Stimulated activated naive CD8-positive, alpha-beta T cell treated with anti-CD3 and anti-CD28 coated beads, Interleukin-15, Interleukin-2, amounts not matched to agents 100 U/mL and 50 U/mL, for 24 hours (primary cell): ENCODE data around the gene ALOXE3.
"Not testable (repeated sequence)": the region's sequence is repeated elsewhere in the genome, so short reads cannot be mapped to it uniquely, and the experiment has no call there.

Experiments
- ATAC-seq: fragments of 150-1000 bp; cut with Tn5 transposase; one replicate; pipeline ENCODE4 v1.10.0; 2021
- DNase-seq: peaks from one replicate; pipeline ENCODE4 v3.0.0; 2021

ALOXE3 gene

DNA sequence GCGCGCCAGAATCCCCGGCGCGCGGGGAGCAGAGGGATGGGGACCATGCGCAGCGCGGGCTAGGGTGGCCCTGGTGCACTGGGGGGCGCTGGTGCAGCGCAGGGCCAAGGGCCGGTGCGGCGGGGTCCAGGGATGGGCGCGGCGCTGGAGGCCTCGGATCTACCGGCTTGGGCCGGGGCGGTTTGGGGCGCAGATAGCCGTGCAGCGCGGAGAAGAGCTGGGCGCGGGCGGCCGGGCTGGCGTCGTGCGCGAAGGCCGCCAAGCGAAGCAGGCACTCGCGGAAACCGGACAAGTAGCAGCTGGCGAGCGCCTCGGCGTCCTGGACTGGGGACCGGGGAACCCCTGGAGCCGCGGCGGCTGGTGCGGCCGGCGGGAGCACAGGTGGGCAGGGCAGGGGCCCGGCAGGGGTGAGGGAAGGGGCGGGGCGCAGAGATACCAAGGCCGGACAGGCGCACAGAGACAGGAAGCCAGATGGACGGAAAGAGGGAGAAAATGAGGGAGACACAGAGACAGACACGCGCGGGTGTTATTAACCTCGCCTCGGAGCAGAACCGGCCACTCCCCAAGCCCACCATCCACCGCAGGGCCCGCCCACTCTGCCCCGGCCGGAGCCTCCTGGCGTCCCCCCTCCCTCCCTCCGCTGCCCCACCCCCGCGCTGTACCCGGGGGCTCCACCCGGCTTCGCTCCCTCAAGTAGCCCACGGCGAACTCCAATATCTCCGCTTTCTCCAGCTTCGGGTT, 3.5 kb upstream of the ALOXE3 start:
- peak; percentile 26 for ATAC-seq

DNA sequence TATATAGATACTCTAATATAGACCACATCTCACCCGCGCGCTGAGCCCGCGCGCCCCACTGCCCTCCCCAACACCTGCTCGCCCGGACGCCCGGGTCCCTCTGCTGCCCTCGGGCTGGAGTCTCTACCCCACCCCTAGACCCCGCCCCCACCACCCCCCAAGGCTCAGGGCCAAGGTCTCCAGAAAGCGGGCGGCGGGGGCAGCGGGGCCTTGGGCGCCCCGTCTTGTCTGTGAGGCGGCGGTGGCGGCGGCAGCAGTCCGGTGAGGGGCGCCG, 3.0 kb upstream of the ALOXE3 start:
- DNase-seq (no peak), ATAC-seq (no peak)

More for the DNA sequence above, 3.5 kb upstream of the ALOXE3 start:
- peak; percentile 81 for DNase-seq

DNA sequence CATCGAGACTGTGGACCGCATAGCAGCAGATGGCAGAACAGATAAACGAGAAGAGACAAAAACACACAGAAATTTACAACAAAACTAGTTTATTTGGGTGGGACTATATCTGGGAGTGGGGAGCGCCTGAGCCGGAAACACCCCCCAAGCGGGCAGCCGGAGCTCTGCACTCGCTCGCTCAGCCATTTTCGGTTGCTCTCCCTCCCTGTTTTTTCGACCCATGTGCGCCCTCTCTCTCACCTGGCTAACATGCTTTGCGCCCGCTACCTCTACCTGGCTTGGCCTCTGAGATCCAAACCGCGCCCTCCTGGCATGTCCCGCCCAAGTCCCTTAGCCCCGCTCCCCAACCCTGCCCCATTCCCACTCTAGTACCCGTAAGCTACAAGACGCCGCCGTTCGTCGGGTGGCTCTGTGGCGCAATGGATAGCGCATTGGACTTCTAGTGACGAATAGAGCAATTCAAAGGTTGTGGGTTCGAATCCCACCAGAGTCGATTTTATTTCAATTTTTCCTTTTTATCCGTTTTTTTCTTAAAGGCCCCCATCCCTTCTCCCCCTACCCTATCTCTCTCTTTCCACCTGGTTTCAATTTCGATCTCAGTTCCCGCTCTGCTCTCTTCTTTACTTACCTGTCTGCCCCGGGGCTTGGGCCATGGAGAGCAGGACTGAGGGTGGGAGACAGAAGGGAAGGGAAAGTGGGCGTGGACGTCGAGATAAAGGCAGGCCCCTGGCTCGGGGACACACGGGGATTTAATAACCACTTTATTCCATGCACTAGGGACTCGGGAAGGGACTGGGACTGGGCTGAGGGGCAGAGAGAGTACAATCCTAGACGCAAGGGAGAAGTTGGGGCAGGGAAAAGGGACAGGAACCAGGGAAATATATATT, 2.4 kb upstream of the ALOXE3 start:
- DNase-seq, result peak; percentile 80
- ATAC-seq, result no peak

DNA sequence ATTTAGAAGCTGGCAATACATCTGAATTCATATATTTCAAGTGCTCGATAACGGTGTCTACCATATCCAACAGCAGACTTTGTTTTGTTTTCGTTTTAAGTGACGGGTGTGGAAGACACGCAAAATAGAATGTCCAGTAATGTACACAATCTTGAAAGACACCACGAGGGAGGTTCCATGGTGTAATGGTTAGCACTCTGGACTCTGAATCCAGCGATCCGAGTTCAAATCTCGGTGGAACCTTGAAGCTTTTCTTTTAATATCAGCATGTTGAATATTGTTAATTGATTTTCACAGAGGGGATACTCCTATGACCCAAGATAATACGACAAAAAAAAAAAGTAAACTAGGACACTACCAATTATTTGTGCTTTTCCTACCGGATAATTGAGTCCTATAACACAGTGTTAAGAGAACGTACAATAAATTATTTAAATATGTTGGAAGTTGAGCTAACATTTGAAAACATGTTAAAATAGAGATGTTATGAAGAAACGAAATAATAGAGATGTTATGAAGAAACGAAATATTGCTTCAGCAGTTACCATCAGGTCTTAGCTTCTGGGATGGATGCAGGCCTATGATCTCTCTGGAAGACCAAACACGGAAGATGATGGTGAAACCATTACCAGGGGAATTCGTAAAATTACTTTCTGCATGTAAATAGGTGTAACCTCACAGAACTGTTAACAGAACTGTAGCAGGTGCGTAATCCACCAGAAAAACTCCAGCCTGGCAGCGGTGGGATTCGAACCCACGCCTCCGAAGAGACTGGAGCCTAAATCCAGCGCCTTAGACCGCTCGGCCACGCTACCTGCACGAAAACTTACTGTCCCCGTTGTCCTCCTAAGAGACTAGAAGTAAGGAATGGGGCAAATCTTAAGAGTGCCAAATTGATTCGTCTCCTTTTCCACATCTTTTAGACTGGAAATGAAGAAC, 1.5 kb upstream of the ALOXE3 start:
- ATAC-seq (peak; percentile 68), DNase-seq (peak; percentile 91)

DNA sequence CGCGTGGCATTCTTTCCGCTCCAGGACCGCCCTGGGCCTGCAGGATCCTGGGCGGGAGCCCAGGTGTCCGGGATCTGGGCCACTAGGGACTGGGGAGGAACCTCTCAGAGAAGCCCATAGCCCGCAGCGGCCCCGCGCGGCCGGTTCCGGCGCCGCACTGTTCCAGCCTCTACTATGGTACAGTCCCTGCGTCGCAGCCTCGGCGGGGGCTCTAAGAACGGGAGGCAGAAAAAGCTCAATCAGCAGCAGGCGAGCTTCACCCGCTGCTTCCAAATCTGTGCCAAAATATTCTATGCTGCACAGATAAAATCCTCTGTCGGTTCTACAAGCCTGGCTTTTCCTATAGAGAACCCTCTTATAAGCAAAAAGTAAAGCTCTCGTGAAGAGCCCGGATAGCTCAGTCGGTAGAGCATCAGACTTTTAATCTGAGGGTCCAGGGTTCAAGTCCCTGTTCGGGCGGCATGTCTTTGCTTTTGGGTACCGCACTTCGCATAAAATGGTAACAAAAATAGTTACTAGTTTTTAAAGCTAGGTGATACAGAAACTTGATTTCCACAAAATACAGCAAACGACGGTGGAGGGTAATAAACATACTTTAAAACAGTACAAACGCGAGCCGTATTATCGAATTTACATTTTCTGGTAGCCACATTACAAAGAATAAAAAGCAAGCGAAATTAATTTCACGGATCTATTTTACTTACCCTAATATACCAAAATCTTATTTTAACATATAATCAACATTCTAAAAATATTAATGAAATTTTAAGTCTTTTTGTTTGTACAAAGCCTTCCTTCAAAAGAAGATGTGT, 661 bp upstream of the ALOXE3 start:
- peak; percentile 57 for ATAC-seq
- DNase-seq, result peak; percentile 92

DNA sequence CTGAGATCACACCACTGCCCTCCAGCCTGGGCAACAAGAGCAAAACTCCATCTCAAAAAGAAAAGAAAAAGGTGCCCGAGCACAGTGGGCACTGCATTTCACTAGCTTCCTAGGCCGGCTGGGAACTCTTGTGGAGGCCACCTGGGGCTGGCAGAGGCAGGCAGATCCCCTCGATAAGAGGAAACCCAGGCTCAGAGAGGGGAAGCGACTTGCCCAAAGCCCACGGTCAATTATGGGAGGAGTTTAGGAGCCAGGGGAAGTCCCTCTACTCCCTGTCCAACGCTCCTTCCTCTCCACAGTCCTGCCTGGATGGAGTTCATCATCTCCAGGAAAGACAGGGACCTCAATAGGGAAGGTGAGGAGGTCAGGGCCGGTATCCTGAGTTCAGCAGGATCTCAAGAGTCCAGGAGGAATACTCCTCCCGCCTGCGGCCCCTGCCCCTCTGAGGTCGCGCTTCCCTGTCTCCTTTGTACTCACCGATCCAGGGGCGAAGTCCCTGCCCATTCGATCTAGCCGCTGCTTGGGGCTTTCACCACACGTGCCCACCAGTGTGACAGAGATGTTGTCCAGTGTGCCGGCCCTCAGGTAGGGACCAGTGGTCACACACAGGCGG, 841 bp downstream of the ALOXE3 start:
- no peak for ATAC-seq

DNA sequence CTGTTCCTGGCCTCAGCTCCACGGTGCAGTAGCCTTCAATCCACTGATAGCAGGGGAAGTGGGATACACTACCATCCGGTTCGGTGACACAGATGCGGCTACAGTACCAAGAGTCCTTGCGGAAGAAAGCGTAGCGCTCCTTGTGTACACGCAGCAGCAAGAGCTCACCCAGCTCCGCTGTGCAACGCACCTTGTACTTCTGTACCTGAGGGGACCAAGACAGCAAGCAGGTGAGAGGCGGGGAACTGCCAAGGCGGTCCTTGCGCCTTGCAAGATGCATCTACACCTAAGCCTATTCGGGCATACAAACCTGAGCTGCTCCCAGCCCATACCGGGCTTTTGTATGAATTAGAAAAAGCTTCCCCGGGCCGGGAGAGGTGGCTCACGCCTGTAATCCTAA, 1.5 kb downstream of the ALOXE3 start:
- no peak for ATAC-seq
- DNase-seq, result no peak

More for the DNA sequence above, 841 bp downstream of the ALOXE3 start:
- DNase-seq, result no peak

DNA sequence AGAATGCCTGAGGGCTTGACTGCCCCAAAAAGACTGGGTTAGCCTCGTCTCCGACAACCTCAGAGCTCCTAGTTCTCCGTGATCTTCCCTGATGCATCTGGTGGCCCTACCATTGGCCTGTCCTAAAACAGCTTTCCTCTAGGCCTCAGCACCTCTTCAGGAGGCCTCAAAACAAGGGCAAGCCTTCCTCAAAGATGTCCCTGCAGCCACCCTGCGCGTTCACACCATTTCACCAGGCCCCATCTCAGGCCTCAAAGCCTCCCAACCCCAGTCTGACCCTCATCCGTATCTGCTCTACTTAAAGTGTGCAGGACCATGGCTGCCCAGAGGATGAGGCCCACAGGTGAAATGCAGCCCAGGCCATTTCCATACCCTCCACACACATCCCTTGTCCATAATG, 7.4 kb downstream of the ALOXE3 start:
- DNase-seq, result no peak
- no peak for ATAC-seq

DNA sequence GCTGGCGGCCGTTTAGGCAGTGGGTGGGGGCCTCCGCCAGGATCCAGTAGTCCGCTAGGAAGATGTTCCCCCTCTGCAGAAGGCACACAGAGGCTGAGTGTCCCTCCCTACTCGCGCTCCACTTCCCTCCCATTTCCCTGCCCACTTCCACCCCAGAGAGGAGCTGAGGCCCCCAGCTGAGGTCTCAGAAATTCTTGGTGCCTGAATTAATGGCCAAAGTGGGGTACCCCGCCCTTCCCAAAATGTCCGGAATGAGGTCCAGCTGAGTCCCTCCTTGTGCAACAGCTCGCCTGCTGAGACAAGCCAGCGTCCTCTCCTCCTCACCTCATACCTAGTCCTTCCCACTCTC, 7.9 kb downstream of the ALOXE3 start:
- no peak for ATAC-seq
- no peak for DNase-seq

DNA sequence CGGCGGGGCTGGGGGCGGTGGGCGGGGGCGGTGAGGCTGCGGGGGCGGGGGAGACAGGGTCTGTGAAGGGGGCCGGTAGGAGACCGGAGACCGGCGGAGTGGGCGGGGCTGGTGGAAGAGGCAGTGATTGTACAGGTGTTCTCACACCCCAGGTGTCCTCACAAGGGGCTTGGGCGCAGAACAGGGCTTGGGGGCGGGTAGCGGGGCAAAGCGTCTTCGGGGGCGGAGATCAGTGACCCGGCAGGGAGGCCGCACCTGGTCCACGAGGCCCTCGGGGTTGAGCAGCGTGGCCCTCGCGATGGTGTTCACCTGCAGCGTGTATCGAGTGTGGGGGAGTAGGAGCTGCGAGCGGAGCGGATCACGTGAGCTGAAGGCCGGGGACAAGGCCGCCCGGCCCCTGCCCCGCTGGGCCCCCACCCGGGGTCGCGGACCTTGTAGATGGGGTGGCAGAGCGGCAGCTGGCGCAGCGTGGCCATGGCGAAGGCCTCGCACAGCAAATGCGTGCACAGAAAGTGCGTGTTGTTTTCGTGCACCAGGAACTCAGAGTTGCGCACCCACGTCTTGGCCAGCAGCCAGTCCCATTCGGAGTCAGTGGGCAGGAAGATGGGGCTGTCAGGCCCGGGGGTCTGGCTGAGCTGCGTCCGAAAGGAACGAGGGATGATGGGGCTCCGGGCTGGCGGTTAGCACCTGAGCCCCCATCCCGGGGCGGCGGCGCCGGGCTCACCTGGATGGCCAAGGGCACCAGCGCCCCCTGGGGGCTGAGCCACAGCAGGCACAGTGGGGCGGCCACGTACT, 8.5 kb downstream of the ALOXE3 start:
- DNase-seq (peak; percentile 86), ATAC-seq (peak; percentile 87)

DNA sequence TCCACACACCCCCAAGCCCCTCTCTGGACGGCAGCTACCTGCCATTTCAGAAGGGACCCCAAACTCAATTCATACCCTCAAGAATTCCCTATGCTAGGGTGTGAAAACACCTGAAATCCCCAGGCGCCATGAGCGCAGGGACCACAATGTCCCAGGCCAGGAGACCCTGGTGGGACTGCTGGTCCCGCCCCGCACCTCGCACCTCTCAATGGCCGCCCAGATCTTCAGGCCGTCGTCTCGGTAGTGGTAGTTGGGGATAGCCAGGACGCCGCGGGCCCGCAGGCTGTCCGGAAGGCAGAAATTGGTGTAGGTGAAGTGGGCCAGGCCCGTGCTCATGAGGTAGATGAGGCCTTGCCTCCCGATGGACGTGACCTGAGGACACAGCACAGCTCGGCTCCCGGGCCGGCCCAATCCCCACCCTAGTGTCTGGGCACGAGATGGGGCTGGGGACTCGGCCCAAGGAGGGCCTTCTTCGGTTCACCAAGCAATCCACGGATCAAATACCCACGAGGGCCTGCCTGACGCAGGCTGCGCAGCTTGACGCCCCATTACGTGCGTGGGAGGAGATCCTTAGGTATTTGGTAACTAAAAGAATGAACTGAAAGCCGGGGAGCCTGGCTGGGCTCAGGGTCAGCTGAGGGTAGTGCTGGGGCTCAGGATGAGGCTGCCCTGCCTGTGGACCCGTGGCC, 9.2 kb downstream of the ALOXE3 start:
- ATAC-seq, result no peak
- DNase-seq, result no peak

DNA sequence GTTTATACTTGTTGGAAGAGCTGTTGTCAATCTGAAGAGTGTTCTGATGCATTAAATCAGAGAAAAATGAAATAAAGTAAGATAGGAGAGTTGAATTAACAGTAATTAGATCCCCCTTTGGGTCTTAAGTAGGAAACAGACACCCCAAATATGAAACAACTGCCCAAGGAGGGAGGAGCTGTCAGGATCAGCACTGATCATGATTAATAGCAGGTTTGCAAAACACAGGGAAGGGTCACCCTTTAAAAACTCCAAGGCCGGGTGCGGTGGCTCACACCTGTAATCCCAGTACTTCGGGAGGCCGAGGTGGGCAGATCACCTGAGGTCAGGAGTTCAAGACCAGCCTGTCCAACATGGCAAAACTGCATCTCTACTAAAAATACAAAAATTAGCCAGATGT, 11.3 kb downstream of the ALOXE3 start:
- not testable (repeated sequence) for DNase-seq, ATAC-seq

DNA sequence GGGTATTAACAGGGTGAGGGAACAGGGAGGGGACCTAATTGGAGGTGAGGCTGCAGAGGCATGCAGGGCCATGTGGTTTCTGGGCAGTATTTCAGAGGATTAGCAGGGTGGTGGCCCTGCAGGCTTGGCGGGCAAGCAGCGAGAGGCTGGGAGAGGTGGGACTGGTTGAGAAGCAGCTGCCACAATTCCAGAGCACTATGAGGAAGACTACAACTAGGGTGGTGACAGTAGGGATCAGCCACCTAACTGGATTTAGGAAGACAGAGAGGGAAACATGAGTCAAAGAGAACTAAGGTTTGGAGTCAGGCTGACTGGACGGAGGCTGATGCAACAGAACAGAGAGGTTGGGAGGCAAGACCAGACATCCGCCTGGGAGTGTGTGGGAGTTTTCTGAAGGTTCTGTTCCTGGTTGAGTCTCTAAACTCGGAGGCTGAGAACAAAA, 12.3 kb downstream of the ALOXE3 start:
- ATAC-seq (no peak), DNase-seq (no peak)

DNA sequence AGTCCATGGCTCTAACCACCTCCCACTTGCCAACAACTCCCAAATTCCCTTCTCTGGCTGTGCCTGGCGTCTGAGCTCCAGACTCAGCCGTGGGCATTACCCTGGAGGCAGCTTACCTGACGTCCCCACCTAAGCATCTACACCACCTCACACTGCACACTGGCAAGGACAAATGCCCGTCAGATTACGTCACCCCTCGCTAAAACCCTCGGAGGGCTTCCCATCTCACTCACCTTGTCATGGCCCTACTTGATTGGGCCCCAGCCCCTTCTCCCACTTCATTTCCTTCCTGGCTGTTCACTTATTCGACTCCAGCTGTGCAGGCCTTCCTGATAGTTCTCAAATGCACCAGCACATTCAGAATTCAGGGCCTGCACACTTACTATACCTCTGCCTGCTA, 13.4 kb downstream of the ALOXE3 start:
- no peak for DNase-seq
- no peak for ATAC-seq

DNA sequence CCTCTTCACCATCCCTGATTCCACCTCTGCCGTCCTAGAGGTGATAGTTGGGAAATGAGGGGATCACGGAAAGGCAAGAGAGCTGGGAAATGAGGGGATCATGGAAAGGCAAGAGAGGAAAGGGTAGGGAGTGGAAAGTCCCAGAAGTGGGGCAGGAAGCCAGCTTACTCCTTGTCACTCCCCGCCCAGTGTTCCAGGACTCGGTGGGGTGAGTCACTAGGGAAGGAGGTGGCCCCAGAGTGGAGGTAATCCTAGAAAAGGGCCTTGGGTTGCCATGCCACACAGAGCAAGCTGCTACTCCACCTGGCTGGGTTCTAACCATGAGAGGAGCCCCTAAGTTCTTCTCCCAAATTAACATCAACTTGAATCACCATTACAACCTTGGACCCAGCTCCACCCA, 14.8 kb downstream of the ALOXE3 start:
- DNase-seq (no peak), ATAC-seq (no peak)

DNA sequence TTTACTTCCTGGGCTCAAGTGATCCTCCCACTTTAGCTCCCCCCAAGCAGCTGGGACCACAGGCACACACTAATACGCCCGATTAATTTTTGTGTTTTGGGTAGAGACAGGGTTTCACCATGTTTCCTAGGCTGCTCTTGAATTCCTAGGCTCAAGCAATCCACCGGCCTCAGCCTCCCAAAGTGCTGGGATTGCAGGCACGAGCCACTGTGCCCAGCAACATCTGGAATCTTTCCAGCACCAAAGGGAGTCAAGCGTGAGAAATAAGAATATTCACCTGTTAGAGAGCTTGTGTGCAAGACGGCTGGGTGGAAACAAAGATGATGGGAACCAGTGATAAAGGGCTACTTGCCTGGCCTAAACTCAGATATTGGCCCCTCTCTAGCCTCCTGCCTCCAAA, 16.6 kb downstream of the ALOXE3 start:
- no peak for ATAC-seq
- DNase-seq, result no peak

DNA sequence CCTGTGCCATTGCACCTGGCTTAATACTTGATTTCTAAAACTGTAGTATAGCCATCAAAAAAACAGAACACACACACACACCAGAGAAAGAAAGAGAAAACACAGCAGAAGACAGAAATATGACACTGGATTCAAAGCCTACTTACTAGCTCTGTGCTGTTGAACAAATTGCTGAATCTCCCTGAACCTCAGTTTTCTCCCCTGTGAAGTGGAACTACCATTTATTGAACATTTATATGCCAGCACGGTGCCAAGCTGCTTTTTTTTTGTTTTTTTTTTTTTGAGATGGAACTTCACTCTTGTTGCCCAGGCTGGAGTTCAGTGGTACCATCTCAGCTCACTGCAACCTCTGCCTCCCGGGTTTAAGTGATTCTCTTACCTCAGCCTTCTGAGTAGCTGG, 17.6 kb downstream of the ALOXE3 start:
- DNase-seq, result no peak
- no peak for ATAC-seq

DNA sequence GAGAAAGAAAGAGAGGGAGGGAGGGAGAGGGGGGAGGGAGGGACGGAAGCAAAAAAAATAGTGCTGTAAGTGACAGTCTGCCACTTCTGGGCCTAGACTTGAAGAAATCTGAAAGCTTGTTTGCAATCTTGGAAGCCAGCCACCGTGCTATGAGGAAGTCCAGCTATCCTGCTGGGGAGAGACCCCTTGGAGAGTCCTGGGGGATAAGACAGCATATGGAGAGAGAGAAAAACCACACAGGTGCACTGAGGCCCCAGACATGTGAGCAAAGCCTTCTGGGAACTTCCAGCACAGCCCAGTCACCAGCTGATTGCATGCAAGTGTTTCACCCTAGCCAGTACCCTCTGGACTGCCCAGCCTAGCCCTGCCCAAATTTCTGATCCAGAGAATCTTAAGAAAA, 18.2 kb downstream of the ALOXE3 start:
- ATAC-seq (no peak), DNase-seq (no peak)

DNA sequence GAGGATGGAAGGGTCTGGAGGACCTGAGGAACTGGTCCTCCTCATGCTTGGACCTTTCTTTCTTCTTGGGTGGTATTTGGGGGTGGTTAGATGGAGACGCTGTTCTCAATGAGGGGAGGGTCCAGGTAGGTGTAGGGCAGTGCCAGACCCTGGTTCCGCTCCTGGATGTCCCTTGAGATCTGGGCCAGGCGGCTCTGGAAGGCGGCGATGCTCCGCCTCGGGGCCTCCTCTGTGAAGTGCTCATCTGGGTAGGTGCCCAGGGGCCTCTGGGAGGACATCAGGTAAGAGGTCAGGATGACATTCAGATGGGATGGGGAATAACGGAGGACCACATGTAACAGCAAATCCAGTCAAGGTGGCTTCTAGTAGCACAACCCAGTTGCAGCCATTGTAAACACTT, 21.8 kb downstream of the ALOXE3 start:
- no peak for DNase-seq
- no peak for ATAC-seq

DNA sequence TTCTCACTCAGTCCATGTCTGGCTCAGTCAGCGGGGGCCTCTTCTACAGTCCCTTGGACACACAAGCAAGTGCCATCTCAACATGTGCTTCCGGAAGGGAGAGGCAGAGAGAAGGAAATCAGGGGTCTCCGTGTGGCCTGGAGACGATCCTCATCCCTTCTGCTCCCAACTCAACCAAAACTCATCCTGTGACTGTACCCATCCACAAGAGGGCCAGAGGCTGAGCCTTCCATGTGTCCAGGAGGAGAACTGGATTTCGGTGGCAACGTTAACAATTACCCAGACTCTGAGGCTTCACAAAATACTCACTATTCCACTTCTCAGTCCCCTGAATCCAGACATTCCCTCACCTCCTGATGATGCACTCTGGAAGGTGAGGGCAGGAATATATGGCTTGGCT, 23.0 kb downstream of the ALOXE3 start:
- ATAC-seq (no peak), DNase-seq (no peak)
